ENCODE results near the gene PLXNB1.

- TF ChIP-seq TAF15 (IDR thresholded peaks at IDR 0.05; ENCODE audit: low read depth, low read length, poor library complexity, severe bottlenecking) = no peak
- TF ChIP-seq, protein P1, sequence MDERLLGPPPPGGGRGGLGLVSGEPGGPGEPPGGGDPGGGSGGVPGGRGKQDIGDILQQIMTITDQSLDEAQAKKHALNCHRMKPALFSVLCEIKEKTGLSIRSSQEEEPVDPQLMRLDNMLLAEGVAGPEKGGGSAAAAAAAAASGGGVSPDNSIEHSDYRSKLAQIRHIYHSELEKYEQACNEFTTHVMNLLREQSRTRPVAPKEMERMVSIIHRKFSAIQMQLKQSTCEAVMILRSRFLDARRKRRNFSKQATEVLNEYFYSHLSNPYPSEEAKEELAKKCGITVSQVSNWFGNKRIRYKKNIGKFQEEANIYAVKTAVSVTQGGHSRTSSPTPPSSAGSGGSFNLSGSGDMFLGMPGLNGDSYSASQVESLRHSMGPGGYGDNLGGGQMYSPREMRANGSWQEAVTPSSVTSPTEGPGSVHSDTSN (CRISPR knock-in tag; IDR thresholded peaks at IDR 0.05) = no peak
These were observed 6.5 kb upstream of the PLXNB1 start for GRCh38 chr3:48436477-48436787.

Data from HepG2 (cell line).